Uterus (tissue), 4 donors: Measurements from ENCODE around the gene PRRG4. TPM values are rescaled to one million over a fixed set of nuclear protein-coding genes. Genes with fewer than 3 reads are reported as not detected.

ENCODE experiments used
- DNase-seq, 2 donors: peaks; one replicate each; pipeline ENCODE4 v3.0.0-alpha.2; 2019 to 2020
- H3K27ac ChIP-seq, 2 donors: fragments of 200-600 bp; sonication (generic); 1 replicate in 1 of 2; 2 replicates in 1 of 2; pipeline ENCODE4 v1.5.1; 2016 to 2018
- H3K27me3 ChIP-seq, 2 donors: fragments of 200-600 bp; sonication (generic); one replicate each; pipeline ENCODE4 v1.5.1; 2018 to 2019; ENCODE audit warnings: control low read depth in 1 of 2
- H3K36me3 ChIP-seq, 2 donors: fragments of 200-600 bp; sonication (generic); one replicate each; pipeline ENCODE4 v1.5.1; 2019; ENCODE audit warnings: control low read depth in 1 of 2
- H3K4me1 ChIP-seq, 2 donors: fragments of 200-600 bp; sonication (generic); one replicate each; pipeline ENCODE4 v1.5.1; 2018 to 2019; ENCODE audit warnings: control low read depth in 1 of 2
- H3K4me3 ChIP-seq, 2 donors: fragments of 200-600 bp; sonication (generic); 1 replicate in 1 of 2; 2 replicates in 1 of 2; pipeline ENCODE4 v1.5.1; 2018 to 2019; ENCODE audit warnings: mild to moderate bottlenecking in 1 of 2
- H3K9me3 ChIP-seq, 2 donors: fragments of 200-600 bp; sonication (generic); one replicate each; pipeline ENCODE4 v1.5.1; 2019; ENCODE audit warnings: control low read depth in 1 of 2
- CTCF ChIP-seq, 4 experiments: fragments of 200-600 bp in 2 of 4; fragments of 450-650 bp in 2 of 4; sonication (generic) in 2 of 4; IDR thresholded peaks; one replicate each; pipeline ENCODE4 v1.5.1; 2016 to 2019; ENCODE audit warnings: antibody characterized with exemption in 4 of 4, mild to moderate bottlenecking in 2 of 4, moderate library complexity in 1 of 4
- POLR2A ChIP-seq, 2 donors: fragments of 450-650 bp; IDR thresholded peaks; one replicate each; pipeline ENCODE4 v1.6.1; 2016; ENCODE audit warnings: antibody characterized with exemption in 2 of 2, mild to moderate bottlenecking in 1 of 2, moderate library complexity in 1 of 2
- intact Hi-C: fragments of 100-400 bp; cut with DNase I; formaldehyde crosslinking; loops from one replicate; pipeline ENCODE4 v1.15.1; 2023; ENCODE audit warnings: low total_unique reads
- total RNA-seq, 4 donors: library from RNA; depleted of rRNA in 3 of 4; stranded (reverse); fragments of >200 nt in 3 of 4; gene quantifications; one replicate each; pipeline versions ENCODE4 v1.1.0 to v1.2.4, GENCODE V29; 2014 to 2023
- donor health status: DM: yes; HTN: yes; CAD: no.

PRRG4 gene
- total RNA-seq, 4 donors from 2014 or later, result 0.29 to 2.3 (median 1.4) TPM

GRCh38 chr11:32892355-32893092, 62.8 kb downstream of the PRRG4 start, which contains the start of gene QSER1:
Gene QSER1, plus strand, starts transcription at chr11:32892811. Its CDS starts 315 bp downstream, at chr11:32893126.
- H3K27me3 ChIP-seq, result no peaks in the 10 kb centered on the region
- no peaks in the 10 kb centered on the region for H3K36me3 ChIP-seq
- TF ChIP-seq POLR2A (IDR thresholded peaks at IDR 0.05) (peak; percentile 31 to 79), CTCF (IDR thresholded peaks at IDR 0.05) (no peak)
- intact Hi-C loops, result no loop called here
- peak; percentile 71 to 77 for DNase-seq
- H3K4me1 ChIP-seq, result peaks cover 0 to 6% of the 10 kb centered on the region in 2 donors
- H3K27ac ChIP-seq, result peak within 1 kb of the TSS; percentile 91 to 95
- no peaks in the 10 kb centered on the region for H3K9me3 ChIP-seq
- H3K4me3 ChIP-seq, result peak within 1 kb of the TSS; percentile 85 to 88

- Histone ChIP-seq H3K27ac (peak overlapping the region; percentile 91 to 95), H3K27me3 (no peaks in the 10 kb centered on the region), H3K4me3 (peak overlapping the region; percentile 85 to 88), H3K36me3 (no peaks in the 10 kb centered on the region), H3K4me1 (peaks cover 0 to 6% of the 10 kb centered on the region in 2 donors), H3K9me3 (no peaks in the 10 kb centered on the region)
- intact Hi-C loops, result no loop called here
- no peak for DNase-seq
- no peak for TF ChIP-seq POLR2A (IDR thresholded peaks at IDR 0.05)
- no peak for TF ChIP-seq CTCF (IDR thresholded peaks at IDR 0.05)
These were observed 63.3 kb downstream of the PRRG4 start for GRCh38 chr11:32893093-32893342.

GRCh38 chr11:32893343-32894148, 63.8 kb downstream of the PRRG4 start:
- intact Hi-C loops, result no loop called here
- Histone ChIP-seq H3K9me3 (no peaks in the 10 kb centered on the region), H3K4me3 (peak overlapping the region; percentile 85 to 88), H3K27me3 (no peaks in the 10 kb centered on the region), H3K27ac (peak overlapping the region; percentile 91 to 95), H3K4me1 (peaks cover 0 to 6% of the 10 kb centered on the region in 2 donors), H3K36me3 (no peaks in the 10 kb centered on the region)
- TF ChIP-seq POLR2A (IDR thresholded peaks at IDR 0.05) (no peak), CTCF (IDR thresholded peaks at IDR 0.05) (peak in 3 of 4 experiments; percentile 32 to 57 (median 43))
- peak; percentile 43 to 59 for DNase-seq

GRCh38 chr11:32894149-32894827, 64.6 kb downstream of the PRRG4 start:
- intact Hi-C loops, result no loop called here
- peak overlapping the region; percentile 85 to 88 for H3K4me3 ChIP-seq
- no peak for TF ChIP-seq CTCF (IDR thresholded peaks at IDR 0.05)
- TF ChIP-seq POLR2A (IDR thresholded peaks at IDR 0.05), result peak in 1 of 2 donors; percentile 32
- DNase-seq, result peak in 1 of 2 donors; percentile 26
- H3K27ac ChIP-seq, result peak overlapping the region; percentile 91 to 95
- H3K36me3 ChIP-seq, result no peaks in the 10 kb centered on the region
- no peaks in the 10 kb centered on the region for H3K9me3 ChIP-seq
- no peaks in the 10 kb centered on the region for H3K27me3 ChIP-seq
- H3K4me1 ChIP-seq, result peaks cover 0 to 6% of the 10 kb centered on the region in 2 donors
